ENCODE data around the gene KRTAP4-11.

DNA sequence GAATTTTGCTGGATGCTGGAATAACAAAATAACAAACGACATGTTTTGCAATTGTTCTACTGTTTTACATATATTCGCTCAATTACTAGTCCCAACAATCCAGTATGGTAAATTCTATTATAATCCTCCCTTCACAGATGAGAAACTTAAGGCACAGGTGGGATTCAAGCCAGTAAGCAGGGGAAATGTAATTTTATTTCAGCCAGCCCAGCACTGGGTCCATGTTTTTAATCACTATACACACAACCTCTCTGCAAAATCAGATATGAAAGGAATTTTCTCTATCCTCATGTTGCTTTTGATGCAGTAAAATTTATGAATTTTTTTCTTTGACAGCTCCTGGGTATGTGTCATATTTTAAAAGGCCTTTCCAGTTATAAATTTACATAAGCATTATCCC, 27.1 kb upstream of the KRTAP4-11 start:
- TF ChIP-seq CTCF (IDR thresholded peaks at IDR 0.05) (no peak), POLR2A (IDR thresholded peaks at IDR 0.05) (no peak), EP300 (IDR thresholded peaks at IDR 0.05) (no peak)

All from tibial nerve (tissue), 4 donors.